HTR-8/SVneo (cell line): ENCODE data around the gene PLEKHA7.

Source experiments
- DNase-seq: peaks from one replicate; pipeline ENCODE4 v3.0.0; 2011; ENCODE audit warnings: low spot score, mixed read lengths; ENCODE audit not compliant: insufficient read length
- FAIRE-seq: peaks from 2 replicates; lab custom pipeline; 2011; peaks lifted over from hg19 to GRCh38; lab: Jason Lieb, UNC

Gene PLEKHA7

DNA sequence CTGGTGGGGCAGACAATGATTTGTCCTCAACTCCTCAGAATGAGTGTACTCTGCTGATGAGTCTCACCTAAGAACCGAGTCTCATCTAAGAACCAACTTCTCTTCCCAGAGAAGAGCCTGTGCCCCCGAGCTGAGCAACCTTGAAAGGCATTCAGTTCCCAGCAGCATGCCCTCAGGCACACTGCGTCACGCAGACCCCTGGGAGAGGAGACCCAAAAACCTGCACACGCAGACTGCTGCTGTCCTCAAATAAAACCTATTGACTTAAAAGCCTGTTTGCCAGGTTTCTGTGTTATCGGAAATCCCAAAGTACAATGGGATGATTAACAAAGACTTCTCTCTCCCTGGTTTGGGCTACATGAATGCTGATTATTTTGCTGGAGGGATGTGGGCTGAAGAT is 154.6 kb downstream of the PLEKHA7 start:
- no peak for FAIRE-seq
- no peak for DNase-seq

DNA sequence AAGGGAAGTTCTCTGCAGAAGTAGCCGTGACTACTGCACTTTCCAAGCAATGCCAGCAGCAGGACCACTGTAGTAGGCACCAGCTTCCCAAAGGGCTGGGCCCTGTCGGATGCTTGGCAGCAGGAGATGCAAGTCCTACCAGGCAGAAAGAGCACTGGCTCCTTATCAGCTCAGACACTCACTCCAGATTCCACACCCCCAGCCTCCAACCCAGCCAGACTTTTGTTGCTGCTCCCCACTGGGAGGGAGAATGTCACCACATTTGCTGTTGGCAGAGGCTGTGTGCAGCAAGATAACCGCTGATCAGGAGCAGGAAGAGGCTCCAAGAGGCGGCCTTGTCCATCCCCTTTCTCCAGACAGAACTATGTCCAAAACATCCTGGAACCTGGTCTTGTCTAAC is 157.0 kb downstream of the PLEKHA7 start:
- DNase-seq (no peak), FAIRE-seq (no peak)

DNA sequence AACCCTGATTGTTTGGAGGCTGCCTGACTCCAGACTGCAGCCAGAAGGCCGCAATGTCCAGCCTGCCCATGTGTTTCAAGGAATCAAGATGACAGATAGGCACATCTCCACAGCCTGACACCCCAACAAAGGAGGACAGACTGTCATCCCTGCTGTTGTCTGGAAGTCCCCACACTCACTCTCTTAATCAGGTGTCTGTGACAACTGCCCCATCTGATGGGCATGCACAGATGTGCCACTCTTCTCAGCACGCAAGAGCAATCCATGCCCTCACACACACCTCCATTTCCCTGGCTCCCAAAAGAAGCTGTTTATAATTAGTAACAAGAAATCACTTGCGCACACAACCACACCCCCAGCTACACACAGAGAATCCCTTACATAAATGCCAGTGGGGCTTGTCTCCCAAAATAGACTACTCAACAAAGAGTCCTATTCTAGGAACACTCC is 158.2 kb downstream of the PLEKHA7 start:
- DNase-seq (no peak), FAIRE-seq (no peak)

DNA sequence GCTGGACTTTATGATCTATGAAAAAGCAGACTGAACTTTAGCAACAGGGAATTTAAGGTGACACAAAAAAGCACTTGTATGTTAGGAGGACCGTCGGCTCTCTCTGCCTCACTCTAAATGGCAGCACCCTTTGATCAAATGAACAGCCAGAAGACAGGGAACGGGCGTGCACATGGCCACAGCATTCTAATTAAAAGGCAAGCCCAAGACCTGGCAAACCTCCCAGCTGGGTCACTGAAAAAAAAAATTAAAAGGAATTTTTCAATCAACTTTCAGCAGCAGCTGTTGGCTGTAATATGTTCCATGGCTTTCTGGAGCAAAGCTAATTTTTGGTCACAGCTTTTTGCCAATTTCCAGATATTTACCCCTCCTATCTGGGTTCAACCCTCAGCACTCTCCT is 159.2 kb downstream of the PLEKHA7 start:
- FAIRE-seq, result no peak
- no peak for DNase-seq

DNA sequence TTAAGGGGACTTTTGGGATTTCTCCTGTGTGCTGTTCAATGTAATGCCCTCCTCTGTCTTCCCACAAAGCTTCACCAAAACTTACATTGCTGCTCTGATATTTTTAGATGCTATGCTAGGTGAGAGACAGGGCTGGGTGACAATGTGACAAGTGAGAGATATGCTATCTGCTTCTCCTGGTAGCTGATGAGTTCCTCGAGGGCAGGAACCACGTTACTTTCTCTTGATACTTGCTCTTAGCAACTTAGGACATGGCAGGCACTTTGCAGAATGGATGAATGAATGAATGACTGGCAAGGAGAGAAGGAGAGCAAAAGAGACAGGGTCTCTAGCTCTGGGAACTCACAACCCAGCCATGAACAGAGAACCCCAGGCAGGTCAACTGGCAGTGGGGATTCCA is 160.4 kb downstream of the PLEKHA7 start:
- FAIRE-seq, result no peak
- DNase-seq, result no peak

DNA sequence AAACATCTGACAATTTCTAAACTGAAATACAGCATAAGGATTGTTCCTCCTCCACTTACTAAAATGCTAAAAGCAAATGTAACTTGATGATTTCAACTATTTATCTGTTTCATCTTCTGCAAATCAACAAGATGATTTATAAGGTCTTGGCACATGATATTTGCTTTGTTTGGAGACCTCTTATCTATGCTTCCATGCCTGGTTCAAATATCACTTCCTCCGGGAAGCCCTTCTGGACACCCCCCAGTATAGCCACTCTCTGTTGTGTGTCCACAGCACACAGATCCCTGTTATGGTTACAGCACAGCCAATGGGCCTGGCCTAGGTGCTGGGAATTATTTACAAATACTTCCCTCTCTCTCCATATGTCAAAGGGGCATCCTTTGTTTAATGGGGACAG is 160.9 kb downstream of the PLEKHA7 start:
- DNase-seq (no peak), FAIRE-seq (no peak)

DNA sequence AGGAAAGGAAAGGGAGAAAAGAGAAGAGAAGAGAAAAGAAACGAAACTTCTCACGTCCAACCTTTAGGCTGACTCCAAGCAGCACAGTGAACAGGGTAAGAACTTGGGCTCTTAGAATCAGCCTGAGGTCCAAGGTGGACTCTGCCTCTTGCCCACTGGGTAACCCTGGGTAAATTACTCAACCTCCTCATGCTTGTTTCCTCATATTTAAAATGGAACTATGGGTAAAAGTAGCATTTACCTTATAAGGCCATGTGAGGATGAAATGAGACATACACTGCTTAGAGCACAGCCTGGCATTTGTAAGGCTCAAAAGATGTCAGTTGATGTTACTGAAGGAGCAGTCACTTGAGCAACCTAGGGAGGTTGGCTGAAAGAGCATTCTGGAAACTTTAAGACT is 167.9 kb downstream of the PLEKHA7 start:
- DNase-seq (no peak), FAIRE-seq (no peak)

DNA sequence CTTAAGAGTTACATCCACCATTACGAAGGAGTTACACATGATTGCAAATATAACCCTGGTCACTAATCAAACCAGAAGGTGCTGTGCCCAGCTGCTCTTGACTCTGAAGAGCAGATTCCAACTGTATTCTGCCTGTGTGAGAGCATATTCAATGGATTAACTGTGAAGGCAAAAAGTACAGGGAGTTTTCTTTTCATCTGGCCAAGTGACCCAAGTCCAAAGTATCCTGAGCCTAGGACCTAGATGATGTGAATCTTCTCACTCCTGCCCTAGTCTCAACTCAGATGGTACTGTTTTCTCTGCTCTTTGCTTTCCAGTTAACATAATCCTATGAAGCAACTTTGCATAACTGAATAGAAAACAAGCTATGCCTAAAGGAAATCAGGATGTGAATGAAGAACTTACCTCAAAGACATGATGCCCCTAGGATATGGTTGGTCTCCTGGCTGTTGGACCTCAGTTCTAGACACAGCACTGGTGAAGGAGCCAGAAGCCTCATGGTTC is 169.9 kb downstream of the PLEKHA7 start:
- no peak for FAIRE-seq
- DNase-seq, result no peak

DNA sequence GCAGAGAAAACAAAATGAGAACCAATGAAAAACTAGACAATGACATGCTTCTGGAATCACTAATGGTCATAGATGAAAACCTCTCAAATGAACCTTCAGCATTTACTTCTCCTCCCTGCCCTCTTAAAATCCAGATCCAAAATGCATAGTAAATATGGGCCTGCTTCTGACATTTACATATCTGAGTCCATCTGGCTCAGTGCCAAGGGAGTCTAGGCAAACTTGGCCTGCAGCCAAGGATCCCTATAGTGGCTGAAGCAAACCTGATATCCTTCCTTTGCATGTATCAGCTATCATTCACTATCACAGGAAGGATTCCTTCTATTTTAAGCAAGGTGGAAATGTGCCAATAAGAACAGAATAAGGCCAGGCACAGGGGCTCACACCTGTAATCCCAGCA is 170.9 kb downstream of the PLEKHA7 start:
- DNase-seq (no peak), FAIRE-seq (no peak)

DNA sequence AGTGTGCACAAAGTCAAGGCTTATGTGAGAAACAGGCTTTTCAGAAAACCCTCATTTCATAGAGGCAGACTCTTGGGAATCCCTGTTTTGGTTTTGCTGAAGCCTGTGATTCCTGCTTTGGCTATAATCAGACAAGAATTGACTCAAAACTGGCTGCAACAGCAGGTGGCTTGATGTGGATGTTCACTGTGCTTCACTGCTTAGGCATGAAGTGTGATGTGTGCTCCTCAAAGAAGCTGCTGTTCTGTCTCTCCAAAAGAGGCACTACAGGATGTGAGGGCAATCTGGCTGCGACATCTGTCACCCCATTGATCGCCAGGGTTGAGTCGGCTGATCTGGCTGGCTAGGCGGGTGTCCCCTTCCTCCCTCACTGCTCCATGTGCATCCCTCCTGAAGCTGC is 172.2 kb downstream of the PLEKHA7 start:
- no peak for FAIRE-seq
- no peak for DNase-seq

DNA sequence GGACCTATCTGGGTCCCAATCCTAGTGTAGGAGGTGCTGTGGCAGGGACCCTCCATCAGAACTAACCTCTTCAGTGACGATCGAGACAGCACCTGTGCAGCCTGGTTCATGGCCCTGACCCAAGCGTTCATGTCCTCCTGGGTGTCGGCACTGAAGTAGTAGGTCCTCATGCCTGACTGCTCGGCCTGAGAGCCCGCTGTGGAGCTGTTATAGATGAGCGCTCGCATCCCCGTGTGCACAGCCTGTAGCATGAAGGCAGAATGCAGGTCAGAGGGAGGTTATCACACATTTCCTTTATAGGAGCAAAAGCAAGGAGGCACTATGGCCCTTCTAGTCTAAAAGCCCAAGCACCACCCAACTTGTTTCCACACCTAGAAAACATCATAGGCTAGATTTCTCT is 172.7 kb downstream of the PLEKHA7 start:
- no peak for DNase-seq
- no peak for FAIRE-seq

DNA sequence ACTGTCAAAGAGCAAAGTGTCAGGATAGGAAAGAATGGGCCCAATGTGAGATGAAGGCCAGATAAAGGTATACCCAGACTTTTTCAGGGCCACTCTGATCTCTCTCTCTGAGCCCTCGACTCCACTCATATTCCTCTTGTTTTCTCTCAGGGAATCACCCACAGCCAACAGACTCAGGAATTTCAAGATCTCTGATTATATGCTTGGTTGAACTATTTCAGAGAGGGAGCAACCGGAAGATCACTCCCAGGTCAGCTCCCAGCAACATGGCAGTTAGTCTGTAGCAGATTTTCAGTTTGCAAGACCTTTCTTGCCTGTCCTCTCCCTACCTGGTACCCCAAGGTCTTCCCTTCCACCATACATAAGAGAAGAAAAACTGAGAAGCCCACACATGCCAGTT is 173.3 kb downstream of the PLEKHA7 start:
- FAIRE-seq (no peak), DNase-seq (no peak)

DNA sequence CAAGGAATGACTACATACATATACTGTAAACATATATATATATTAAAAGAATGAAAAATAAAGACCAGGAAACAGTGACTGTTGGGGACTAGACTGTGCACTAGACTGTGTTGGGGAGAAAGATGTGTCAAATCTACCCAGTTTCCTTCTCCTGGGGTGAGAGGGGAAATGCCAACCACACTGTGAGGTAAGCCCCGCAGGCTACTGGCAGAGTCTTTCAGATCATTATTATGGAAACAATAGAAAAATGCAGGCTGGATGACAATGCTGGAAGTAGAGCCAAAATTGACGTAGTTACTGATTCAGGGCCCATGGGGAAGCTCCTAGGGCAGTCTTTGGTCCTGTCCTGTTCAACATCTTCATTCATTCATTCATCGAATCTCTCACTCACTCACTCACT is 174.4 kb downstream of the PLEKHA7 start:
- FAIRE-seq (no peak), DNase-seq (no peak)

DNA sequence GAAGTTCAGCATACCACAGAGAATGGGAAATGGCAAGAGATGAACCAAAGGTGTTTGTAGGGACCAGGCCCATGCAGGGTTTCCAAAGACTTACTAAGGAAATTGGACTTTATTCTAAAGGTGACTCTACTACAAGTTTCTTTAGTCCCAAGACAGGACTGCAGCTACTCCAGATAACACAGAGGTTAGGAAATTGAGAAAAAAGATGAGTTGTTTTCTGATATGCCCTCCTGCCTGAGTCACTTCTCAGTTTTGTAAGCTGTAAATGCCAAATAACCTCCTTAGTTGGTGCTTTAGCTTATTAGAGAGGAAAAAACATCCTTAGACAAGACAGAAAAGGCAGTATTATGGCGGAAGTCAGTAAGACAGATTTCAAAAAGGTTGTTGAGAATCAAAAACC is 179.8 kb downstream of the PLEKHA7 start:
- DNase-seq (no peak), FAIRE-seq (no peak)

DNA sequence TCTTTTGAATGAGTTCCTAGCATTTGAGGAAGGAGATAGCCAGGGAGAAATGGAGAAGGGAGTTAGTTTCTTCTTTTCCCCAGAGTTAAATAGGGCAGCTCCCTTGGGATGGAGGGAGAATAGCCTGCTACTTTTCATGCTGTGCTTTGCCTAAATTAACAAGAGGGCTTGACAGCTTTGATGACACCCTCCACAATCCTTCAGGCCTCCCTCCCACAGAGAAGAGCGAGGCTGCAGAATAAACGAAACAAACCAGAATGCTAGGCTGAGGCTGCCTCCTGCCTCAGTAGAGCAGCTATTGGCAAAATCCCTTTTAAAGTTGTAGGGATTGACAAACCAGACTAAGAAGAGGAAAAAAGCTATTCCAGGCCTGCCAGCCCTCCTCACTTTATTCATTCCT is 181.2 kb downstream of the PLEKHA7 start:
- no peak for DNase-seq
- FAIRE-seq, result no peak

DNA sequence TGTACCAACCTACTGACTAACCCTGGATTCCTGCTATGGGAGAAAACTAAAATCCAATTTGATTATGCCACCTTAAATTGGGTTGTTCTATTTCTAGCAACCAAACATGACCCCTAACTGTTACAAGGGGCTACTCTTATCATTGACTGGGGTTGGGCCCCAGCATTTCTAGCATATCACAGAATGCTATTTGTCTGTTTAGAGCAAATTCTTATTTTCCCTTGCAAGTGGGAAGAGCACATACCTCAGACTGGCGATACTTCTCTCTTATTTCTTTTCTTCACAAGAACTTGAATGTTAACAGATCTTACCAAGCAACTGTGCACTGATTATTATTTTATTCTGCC is 182.0 kb downstream of the PLEKHA7 start:
- no peak for FAIRE-seq
- no peak for DNase-seq

DNA sequence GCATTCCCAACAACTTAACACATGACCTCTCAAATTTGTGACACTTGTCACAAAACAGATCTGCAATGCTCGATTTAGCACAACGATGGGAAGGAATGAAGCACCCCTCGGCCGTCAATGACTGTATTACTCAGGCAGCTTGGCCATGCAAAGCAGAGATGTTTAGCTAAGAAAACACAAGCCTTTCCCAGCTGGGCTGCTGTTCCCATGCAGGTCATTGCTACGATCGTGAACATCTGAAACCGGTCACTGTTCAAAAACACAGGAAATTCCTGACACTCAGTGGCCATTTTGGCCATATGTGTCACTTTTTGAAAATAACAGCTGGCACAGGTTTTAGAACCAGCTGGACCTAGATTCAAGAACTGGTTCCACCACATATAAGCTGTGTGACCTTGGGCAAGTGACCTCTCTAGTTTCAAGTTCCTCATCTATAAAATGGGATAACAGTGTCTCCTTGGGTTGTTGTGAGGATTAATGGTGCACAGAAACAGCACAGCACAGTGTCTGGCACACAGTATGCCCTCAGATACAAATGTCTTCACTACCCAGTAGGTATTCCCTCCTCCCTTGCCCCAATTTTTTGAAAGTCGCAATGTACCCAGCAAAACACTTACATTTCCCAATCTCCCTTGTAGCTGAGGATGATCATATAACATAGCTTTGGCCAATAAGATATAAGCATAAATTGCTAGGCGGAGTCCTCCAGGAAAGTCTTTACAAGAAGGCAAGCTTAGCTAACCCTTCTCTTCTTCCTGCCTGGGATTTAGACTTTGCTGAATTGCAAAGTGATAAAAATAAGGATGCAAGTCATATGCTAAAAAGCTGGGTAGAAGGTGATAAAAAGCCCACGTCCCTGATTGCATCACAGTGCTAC is 182.7 kb downstream of the PLEKHA7 start:
- FAIRE-seq (no peak), DNase-seq (no peak)

DNA sequence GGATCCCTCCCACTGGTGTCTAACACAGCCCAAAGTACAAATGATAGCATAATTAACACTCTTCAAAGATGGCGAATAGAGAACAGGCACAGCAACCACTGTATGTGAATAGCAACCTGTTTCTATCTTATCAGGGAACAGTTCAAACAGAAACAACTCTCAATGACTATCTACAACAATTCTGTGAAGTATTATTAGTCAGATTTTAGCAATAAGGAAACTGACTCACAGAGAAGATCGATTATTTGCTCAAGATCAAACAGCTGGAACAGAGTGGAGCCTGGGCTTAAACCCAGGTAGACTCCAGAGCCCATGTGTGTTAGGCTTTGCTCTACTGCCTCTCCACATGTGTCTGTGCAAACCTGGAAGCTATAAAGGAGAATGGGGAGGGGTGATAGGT is 187.1 kb downstream of the PLEKHA7 start:
- no peak for FAIRE-seq
- no peak for DNase-seq

DNA sequence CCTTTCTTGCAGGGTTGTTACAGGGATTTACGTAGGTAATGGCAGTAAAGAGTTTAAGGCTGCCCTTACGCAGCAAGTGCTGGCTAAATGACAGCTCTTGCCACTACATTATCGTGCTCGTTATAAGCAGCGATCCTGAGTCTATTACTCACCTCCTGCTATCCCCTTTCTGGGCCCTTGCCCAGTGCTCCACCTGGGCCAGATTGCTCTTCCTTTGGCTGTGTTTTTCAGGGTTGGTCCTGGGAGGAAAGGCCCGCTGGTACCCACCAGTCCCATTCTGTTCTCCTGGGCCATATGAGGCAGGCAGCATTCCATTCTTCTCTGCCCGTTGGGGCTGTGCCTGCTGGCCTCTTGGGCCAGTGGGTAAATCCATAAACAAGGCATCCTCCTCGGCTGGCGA is 188.2 kb downstream of the PLEKHA7 start:
- no peak for DNase-seq
- no peak for FAIRE-seq

DNA sequence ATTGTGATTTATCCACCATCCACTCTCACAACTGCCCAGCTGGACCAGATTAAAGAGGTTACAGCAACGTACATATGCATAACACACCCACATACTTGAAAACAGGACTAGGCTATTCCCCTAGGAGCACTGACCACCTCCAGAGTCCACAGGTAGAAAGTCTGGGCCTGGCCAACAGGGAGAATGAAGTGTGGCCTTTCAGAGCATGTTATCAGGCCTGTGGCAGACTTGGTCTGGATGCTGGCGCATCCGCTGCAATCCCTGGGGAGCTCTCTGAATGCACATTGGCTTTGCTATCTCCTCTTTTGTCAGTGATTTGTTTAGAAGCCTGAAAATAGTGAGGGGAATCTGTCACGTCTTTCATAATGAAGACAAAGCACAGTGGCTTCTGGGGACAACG is 189.1 kb downstream of the PLEKHA7 start:
- no peak for FAIRE-seq

DNA sequence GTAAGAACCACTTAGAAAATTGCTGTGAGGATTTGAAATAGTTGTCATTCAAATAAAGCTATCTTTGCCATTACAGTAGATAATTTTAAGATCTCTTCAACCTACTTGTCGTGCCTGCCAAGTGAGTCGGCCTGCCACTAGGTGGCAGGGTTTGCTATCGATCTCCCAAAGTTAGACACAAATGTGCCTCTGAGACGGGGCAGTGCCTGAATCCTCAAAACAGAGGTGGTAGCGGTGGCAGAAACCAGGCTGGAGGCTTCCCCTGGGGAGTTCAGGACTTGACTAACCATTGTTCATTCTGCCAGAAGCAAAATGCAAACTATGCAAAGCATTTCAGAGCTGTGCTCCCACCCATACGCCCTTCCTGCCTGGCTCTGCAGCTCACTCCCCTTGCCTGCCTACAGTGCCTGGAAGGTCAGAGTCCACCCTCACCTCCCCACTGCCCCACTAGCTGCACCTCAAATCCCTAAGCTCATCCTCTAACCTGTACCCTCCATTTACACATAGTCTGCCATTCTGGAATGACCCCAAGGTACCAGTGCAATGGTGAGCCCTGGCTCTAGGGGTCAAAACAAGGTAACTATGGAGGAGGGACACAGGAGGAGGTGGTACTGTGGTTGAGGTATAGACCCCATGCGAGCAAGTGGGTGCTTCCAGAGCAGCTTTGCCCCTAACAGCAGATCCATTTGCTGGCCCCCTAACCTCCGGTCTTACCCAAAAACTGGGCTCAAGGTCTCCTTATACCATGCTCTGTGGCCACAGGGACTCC is 193.7 kb downstream of the PLEKHA7 start:
- DNase-seq (peak; percentile 79), FAIRE-seq (peak; percentile 89)

More for the DNA sequence above, 189.1 kb downstream of the PLEKHA7 start:
- DNase-seq, result no peak
